Dermis lymphatic vessel endothelial cell (primary cell): Measurements from ENCODE around the gene NUTM2D. TPM values are rescaled to one million over a fixed set of nuclear protein-coding genes. Genes with fewer than 3 reads are reported as not detected.

Experiments
- total RNA-seq: library from RNA; depleted of rRNA; stranded (reverse); fragments of >200 nt; gene quantifications from 2 replicates; pipeline ENCODE4 v1.2.1, GENCODE V29; 2014

NUTM2D gene, protein sequence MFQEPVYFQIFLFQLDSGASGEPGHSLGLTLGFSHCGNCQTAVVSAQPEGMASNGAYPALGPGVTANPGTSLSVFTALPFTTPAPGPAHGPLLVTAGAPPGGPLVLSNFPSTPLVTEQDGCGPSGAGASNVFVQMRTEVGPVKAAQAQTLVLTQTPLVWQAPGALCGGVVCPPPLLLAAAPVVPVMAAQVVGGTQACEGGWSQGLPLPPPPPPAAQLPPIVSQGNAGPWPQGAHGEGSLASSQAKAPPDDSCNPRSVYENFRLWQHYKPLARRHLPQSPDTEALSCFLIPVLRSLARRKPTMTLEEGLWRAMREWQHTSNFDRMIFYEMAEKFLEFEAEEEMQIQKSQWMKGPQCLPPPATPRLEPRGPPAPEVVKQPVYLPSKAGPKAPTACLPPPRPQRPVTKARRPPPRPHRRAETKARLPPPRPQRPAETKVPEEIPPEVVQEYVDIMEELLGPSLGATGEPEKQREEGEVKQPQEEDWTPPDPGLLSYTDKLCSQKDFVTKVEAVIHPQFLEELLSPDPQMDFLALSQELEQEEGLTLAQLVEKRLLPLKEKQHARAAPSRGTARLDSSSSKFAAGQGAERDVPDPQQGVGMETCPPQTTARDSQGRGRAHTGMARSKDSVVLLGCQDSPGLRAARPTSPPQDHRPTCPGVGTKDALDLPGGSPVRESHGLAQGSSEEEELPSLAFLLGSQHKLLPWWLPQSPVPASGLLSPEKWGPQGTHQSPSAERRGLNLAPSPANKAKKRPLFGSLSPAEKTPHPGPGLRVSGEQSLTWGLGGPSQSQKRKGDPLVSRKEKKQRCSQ
- total RNA-seq, result 1.1 TPM in 2 replicates

DNA sequence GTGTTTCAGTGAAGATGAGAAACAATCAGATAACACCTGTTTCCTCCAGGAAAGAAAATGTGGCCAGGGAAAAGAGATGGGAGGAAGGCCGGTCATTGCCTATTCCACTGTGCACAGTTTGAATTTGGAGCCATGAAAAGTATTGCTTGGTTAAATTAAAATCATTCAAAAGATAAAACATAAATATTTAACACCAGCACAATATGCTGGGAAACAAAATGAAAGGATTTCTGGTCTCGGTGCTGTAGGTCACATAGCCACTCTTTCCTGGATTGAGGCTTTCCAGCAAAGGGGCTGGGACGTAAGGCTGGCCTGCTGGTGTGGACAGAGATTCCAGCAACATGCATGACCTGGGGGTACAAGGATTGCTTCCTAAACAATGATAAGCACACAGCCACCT is at the start of gene NUTM2D:
Gene NUTM2D (plus strand): TSS at position 301 of the 400 bp plus-strand sequence. CDS start 522 bp downstream, outside the sequence.

Other genes starting within 250 kb of the NUTM2D start
- 0.09 and 0.11 TPM in 2 replicates for gene NUTM2A, start 132.3 kb upstream of the NUTM2D start, total RNA-seq
- gene MINPP1, start 147.1 kb downstream of the NUTM2D start, total RNA-seq, result 14.6 and 17.3 TPM in 2 replicates